Smooth muscle cell (in vitro differentiated cells): ENCODE results near the gene GRIK2. TPM values are rescaled to one million over a fixed set of nuclear protein-coding genes. Genes with fewer than 3 reads are reported as not detected.

Source experiments
- DNase-seq: peaks from one replicate; lab custom pipeline; 2025; ENCODE audit not compliant: unreplicated experiment; lab: John Stamatoyannopoulos, UW
- H2AFZ ChIP-seq: fragments of 200-600 bp; sonication (generic); 2 replicates; pipeline ENCODE4 v1.6.0; 2016; ENCODE audit warnings: antibody characterized with exemption, low read depth, mild to moderate bottlenecking
- H3F3A ChIP-seq: fragments of 200-600 bp; sonication (generic); 2 replicates; pipeline ENCODE4 v1.6.0; 2017; ENCODE audit warnings: antibody characterized with exemption, low read depth
- H3K27ac ChIP-seq: fragments of 200-600 bp; sonication (generic); 2 replicates; pipeline ENCODE4 v1.5.1; 2016; ENCODE audit warnings: low read depth, mild to moderate bottlenecking
- H3K27me3 ChIP-seq: fragments of 200-600 bp; sonication (generic); 2 replicates; pipeline ENCODE4 v1.6.1; 2016; ENCODE audit warnings: low read depth, mild to moderate bottlenecking
- H3K36me3 ChIP-seq: fragments of 200-600 bp; sonication (generic); 2 replicates; pipeline ENCODE4 v1.5.1; 2016; ENCODE audit warnings: low read depth
- H3K4me1 ChIP-seq: fragments of 200-600 bp; sonication (generic); 2 replicates; pipeline ENCODE4 v1.5.1; 2016; ENCODE audit warnings: low read depth
- H3K4me2 ChIP-seq: fragments of 200-600 bp; sonication (generic); 2 replicates; pipeline ENCODE4 v1.6.0; 2016; ENCODE audit warnings: mild to moderate bottlenecking
- H3K4me3 ChIP-seq: fragments of 200-600 bp; sonication (generic); 2 replicates; pipeline ENCODE4 v1.5.1; 2016; ENCODE audit warnings: mild to moderate bottlenecking
- H3K79me2 ChIP-seq: fragments of 200-600 bp; sonication (generic); 2 replicates; pipeline ENCODE4 v1.6.0; 2016; ENCODE audit warnings: low read depth, mild to moderate bottlenecking
- H3K9ac ChIP-seq: fragments of 200-600 bp; sonication (generic); 2 replicates; pipeline ENCODE4 v1.6.0; 2016; ENCODE audit warnings: low read depth
- H3K9me3 ChIP-seq: fragments of 200-600 bp; sonication (generic); replicated peaks from 2 replicates; pipeline ENCODE4 v1.5.1; 2016; ENCODE audit warnings: low read depth
- H4K20me1 ChIP-seq: fragments of 200-600 bp; sonication (generic); 2 replicates; pipeline ENCODE4 v1.6.0; 2016; ENCODE audit warnings: low read depth
- WGBS: methylation state at CpG from one replicate; pipeline ENCODE4 v1.1.7; 2016; ENCODE audit warnings: low lambda C conversion rate; 5-methylcytosine and 5-hydroxymethylcytosine counted together
- polyA plus RNA-seq: library from polyadenylated mRNA; unstranded; fragments of >200 nt; fragmentation: Nextera tagmentation; extraction: Ambion mirVana; gene quantifications from 2 replicates; pipeline ENCODE4 v1.2.1, GENCODE V29; 2016
- total RNA-seq: library from RNA; depleted of rRNA; stranded (reverse); fragments of >200 nt; gene quantifications from 2 replicates; pipeline ENCODE4 v1.2.3, GENCODE V29; 2014
- TF ChIP-seq, protein P1 (sequence below): fragments of 200-600 bp; sonication (generic); IDR thresholded peaks from 2 replicates; pipeline ENCODE4 v1.5.1; 2017; ENCODE audit warnings: borderline replicate concordance, mild to moderate bottlenecking, antibody characterized with exemption; ENCODE audit not compliant: insufficient read depth, poor library complexity, severe bottlenecking

The GRIK2 gene
- total and polyA plus RNA-seq, 2 experiments from 2014 or later = 10.0 to 23.6 TPM

DNA sequence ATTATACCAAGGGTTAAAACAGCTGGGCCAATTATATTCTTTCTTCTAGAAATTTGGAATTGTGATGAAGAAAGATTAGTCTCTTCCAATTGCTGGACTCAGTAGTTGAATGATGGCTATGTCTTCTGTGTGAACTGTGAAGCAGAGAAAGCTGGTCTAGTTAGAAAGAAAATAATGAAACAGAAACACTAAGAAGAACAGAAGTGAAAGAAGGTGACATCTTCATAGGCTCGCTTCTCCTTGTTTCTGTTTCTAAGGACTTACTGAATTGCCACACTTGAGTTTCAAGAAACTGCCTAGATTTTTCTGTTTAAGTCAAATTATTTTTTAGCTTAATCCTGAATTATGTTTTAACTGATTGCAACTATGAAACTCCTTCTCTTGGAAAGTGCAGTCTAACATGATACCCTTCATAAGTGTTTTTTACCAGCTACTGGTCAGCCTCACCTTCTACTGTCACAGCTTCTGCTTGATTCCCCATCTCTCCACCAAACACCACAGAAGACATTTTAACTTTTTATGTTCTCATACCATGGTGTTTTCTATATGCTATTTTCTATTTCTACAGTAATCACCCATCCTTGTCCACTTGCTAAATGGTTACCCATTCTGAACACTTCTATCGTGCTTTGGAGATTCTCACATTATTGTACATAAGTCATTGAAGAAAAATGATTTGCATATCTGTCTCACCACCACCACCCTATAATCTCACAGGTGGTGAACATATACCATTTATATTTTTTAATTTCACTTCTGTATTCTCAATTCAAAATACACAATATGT lies 268.8 kb downstream of the GRIK2 start:
- Histone ChIP-seq H3K27me3 (no peaks in the 10 kb centered on the region), H3K4me1 (no peaks in the 10 kb centered on the region), H3K79me2 (no peaks in the 10 kb centered on the region), H2AFZ (no peak overlapping the region), H3K4me2 (no peak overlapping the region), H3K9ac (no peak overlapping the region), H4K20me1 (no peaks in the 10 kb centered on the region), H3K36me3 (no peaks in the 10 kb centered on the region), H3K27ac (no peak overlapping the region), H3F3A (no peaks in the 10 kb centered on the region), H3K4me3 (no peak overlapping the region), H3K9me3 (no peaks in the 10 kb centered on the region)
- TF ChIP-seq, protein P1, sequence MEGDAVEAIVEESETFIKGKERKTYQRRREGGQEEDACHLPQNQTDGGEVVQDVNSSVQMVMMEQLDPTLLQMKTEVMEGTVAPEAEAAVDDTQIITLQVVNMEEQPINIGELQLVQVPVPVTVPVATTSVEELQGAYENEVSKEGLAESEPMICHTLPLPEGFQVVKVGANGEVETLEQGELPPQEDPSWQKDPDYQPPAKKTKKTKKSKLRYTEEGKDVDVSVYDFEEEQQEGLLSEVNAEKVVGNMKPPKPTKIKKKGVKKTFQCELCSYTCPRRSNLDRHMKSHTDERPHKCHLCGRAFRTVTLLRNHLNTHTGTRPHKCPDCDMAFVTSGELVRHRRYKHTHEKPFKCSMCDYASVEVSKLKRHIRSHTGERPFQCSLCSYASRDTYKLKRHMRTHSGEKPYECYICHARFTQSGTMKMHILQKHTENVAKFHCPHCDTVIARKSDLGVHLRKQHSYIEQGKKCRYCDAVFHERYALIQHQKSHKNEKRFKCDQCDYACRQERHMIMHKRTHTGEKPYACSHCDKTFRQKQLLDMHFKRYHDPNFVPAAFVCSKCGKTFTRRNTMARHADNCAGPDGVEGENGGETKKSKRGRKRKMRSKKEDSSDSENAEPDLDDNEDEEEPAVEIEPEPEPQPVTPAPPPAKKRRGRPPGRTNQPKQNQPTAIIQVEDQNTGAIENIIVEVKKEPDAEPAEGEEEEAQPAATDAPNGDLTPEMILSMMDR = no peak
- WGBS = 100% methylated on average over 2 of the region's 2 CpGs
- no peak for DNase-seq

DNA sequence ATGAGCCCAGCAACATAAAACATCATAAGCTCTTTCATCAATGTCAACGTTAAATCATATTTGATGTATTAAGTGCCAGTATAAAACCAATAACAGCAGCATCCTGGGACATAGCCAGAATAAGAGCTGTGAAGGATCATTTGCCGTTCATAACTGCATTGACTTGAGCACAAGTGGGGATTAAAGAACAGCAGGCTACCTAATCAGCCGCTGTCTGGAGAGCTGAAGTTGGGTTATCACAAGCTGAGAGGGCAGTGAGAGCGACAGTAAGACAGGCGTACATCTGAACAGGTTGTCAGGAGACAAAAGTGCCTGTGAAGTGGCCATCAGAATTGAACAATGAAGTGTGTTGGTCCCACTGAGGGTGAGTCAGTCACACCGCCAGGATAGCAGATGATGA lies 269.6 kb downstream of the GRIK2 start:
- Histone ChIP-seq H3K4me3 (no peak overlapping the region), H3K9ac (no peak overlapping the region), H4K20me1 (no peaks in the 10 kb centered on the region), H3K4me1 (no peaks in the 10 kb centered on the region), H3K27ac (no peak overlapping the region), H3K27me3 (no peaks in the 10 kb centered on the region), H3K79me2 (no peaks in the 10 kb centered on the region), H3K4me2 (no peak overlapping the region), H3K9me3 (no peaks in the 10 kb centered on the region), H3F3A (no peaks in the 10 kb centered on the region), H3K36me3 (no peaks in the 10 kb centered on the region), H2AFZ (no peak overlapping the region)
- DNase-seq = no peak
- TF ChIP-seq, protein P1 = no peak
- WGBS = 60% methylated on average over 6 of the region's 6 CpGs

DNA sequence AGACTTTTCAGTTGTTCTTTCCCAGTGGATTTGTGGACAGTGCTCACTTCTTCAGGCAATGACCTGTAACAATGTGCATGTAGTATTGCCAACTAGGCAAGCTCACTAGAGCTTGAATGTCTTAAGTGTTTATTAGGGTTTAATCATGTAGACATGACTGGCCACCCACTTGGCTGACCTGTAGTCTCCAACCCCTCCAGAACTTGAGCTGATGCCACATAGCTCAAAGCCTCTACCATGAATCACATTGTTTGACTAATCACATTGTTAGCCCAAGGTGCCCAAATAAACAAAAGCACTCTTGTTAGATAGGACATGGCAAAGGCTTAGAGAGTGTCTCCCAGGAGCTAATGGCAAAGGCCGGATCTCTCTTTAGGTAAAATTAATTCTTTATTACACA lies 272.7 kb downstream of the GRIK2 start:
- H4K20me1 ChIP-seq = no peaks in the 10 kb centered on the region
- TF ChIP-seq, protein P1 = no peak
- no peak overlapping the region for H3K4me3 ChIP-seq
- no peak overlapping the region for H2AFZ ChIP-seq
- no peaks in the 10 kb centered on the region for H3K9me3 ChIP-seq
- H3K27ac ChIP-seq = no peak overlapping the region
- no peaks in the 10 kb centered on the region for H3K36me3 ChIP-seq
- H3F3A ChIP-seq = no peaks in the 10 kb centered on the region
- no peaks in the 10 kb centered on the region for H3K4me1 ChIP-seq
- no peaks in the 10 kb centered on the region for H3K79me2 ChIP-seq
- no peak for DNase-seq
- no peaks in the 10 kb centered on the region for H3K27me3 ChIP-seq
- H3K9ac ChIP-seq = no peak overlapping the region
- H3K4me2 ChIP-seq = no peak overlapping the region
- 84% methylated on average over 1 of the region's 1 CpG for WGBS
